8988T (cell line): Measurements from ENCODE around the gene UVRAG.
"Not testable (repeated sequence)": the region's sequence is repeated elsewhere in the genome, so short reads cannot be mapped to it uniquely, and the experiment has no call there.

Source experiments
- DNase-seq: peaks from one replicate; pipeline ENCODE4 v3.0.0; 2011

The UVRAG gene

GRCh38 chr11:75850787-75851186 is 35.8 kb downstream of the UVRAG start:
- no peak for DNase-seq

GRCh38 chr11:75851203-75851602 is 36.2 kb downstream of the UVRAG start:
- no peak for DNase-seq

- DNase-seq = no peak
Measured at GRCh38 chr11:75852406-75853017, 37.5 kb downstream of the UVRAG start.

GRCh38 chr11:75853563-75853962 is 38.6 kb downstream of the UVRAG start:
- not testable (repeated sequence) for DNase-seq

GRCh38 chr11:75853971-75854370 is 39.0 kb downstream of the UVRAG start:
- no peak for DNase-seq

- DNase-seq = no peak
Measured at GRCh38 chr11:75855206-75855605, 40.2 kb downstream of the UVRAG start.

GRCh38 chr11:75856912-75857311 is 41.9 kb downstream of the UVRAG start:
- no peak for DNase-seq

GRCh38 chr11:75858042-75858441 is 43.0 kb downstream of the UVRAG start:
- DNase-seq = no peak

GRCh38 chr11:75858613-75859012 is 43.6 kb downstream of the UVRAG start:
- DNase-seq = no peak

- no peak for DNase-seq
Measured at GRCh38 chr11:75859614-75860013, 44.6 kb downstream of the UVRAG start.

GRCh38 chr11:75862437-75862836 is 47.4 kb downstream of the UVRAG start:
- DNase-seq = no peak

- no peak for DNase-seq
Measured at GRCh38 chr11:75867778-75868374, 52.9 kb downstream of the UVRAG start.

- no peak for DNase-seq
Measured at GRCh38 chr11:75868990-75869389, 54.0 kb downstream of the UVRAG start.

GRCh38 chr11:75869661-75870455 is 54.8 kb downstream of the UVRAG start:
- no peak for DNase-seq

- DNase-seq = no peak
Measured at GRCh38 chr11:75872887-75873416, 57.9 kb downstream of the UVRAG start.

- DNase-seq = no peak
Measured at GRCh38 chr11:75873417-75874221, 58.6 kb downstream of the UVRAG start.

- DNase-seq = no peak
Measured at GRCh38 chr11:75874684-75875341, 59.8 kb downstream of the UVRAG start.

GRCh38 chr11:75877327-75877726 is 62.3 kb downstream of the UVRAG start:
- not testable (repeated sequence) for DNase-seq

- not testable (repeated sequence) for DNase-seq
Measured at GRCh38 chr11:75877931-75878330, 62.9 kb downstream of the UVRAG start.

- no peak for DNase-seq
Measured at GRCh38 chr11:75878933-75879332, 63.9 kb downstream of the UVRAG start.

- no peak for DNase-seq
Measured at GRCh38 chr11:75879737-75880136, 64.7 kb downstream of the UVRAG start.

- not testable (repeated sequence) for DNase-seq
Measured at GRCh38 chr11:75880343-75880742, 65.3 kb downstream of the UVRAG start.
